WTC11 (cell line): Measurements from ENCODE around the gene RYR2.

Source experiments
- CTCF ChIP-seq: fragments of 200-600 bp; IDR thresholded peaks from 2 replicates; pipeline ENCODE4 v1.8.0; 2022; ENCODE audit warnings: antibody characterized with exemption
- FOXJ3 ChIP-seq: sonication (generic); formaldehyde crosslinking; IDR thresholded peaks from 2 replicates; pipeline ENCODE4 v1.9.0; 2021; ENCODE audit warnings: missing genetic modification reagents, mild to moderate bottlenecking, borderline replicate concordance
- GTF2I ChIP-seq: fragments of 250-450 bp; sonication (Bioruptor Pico); conservative IDR thresholded peaks from 2 replicates; pipeline ENCODE4 v1.4.0; 2021; ENCODE audit warnings: mild to moderate bottlenecking
- HMGXB4 ChIP-seq: sonication (generic); formaldehyde crosslinking; IDR thresholded peaks from 2 replicates; pipeline ENCODE4 v1.8.1; 2023; ENCODE audit warnings: mild to moderate bottlenecking, moderate library complexity, missing genetic modification reagents
- IRF2 ChIP-seq: sonication (generic); formaldehyde crosslinking; IDR thresholded peaks from 2 replicates; pipeline ENCODE4 v1.8.0; 2022; ENCODE audit warnings: low read depth, missing genetic modification reagents, borderline replicate concordance
- KAT7 ChIP-seq: sonication (generic); formaldehyde crosslinking; IDR thresholded peaks from 2 replicates; pipeline ENCODE4 v1.8.1; 2023; ENCODE audit warnings: missing genetic modification reagents, mild to moderate bottlenecking, borderline replicate concordance
- MAX ChIP-seq: sonication (generic); formaldehyde crosslinking; IDR thresholded peaks from 2 replicates; pipeline ENCODE4 v1.8.0; 2022; ENCODE audit warnings: mild to moderate bottlenecking, missing genetic modification reagents
- NFYB ChIP-seq: sonication (generic); formaldehyde crosslinking; conservative IDR thresholded peaks from 2 replicates; pipeline ENCODE4 v1.8.0; 2022; ENCODE audit warnings: low read depth, missing genetic modification reagents
- OVOL2 ChIP-seq: fragments of 250-450 bp; sonication (Bioruptor Pico); IDR thresholded peaks from 2 replicates; pipeline ENCODE4 v1.9.0; 2021; ENCODE audit warnings: mild to moderate bottlenecking, borderline replicate concordance
- STAT6 ChIP-seq: sonication (generic); formaldehyde crosslinking; conservative IDR thresholded peaks from 2 replicates; pipeline ENCODE4 v1.8.1; 2023; ENCODE audit warnings: mild to moderate bottlenecking, low read depth, missing genetic modification reagents, moderate library complexity
- TCF7 ChIP-seq: sonication (generic); formaldehyde crosslinking; IDR thresholded peaks from 2 replicates; pipeline ENCODE4 v1.8.0; 2022; ENCODE audit warnings: mild to moderate bottlenecking, low read depth, missing genetic modification reagents, moderate library complexity
- USF2 ChIP-seq: sonication (generic); formaldehyde crosslinking; IDR thresholded peaks from 2 replicates; pipeline ENCODE4 v1.8.1; 2023; ENCODE audit warnings: mild to moderate bottlenecking, missing genetic modification reagents, moderate library complexity
- ZNF423 ChIP-seq: fragments of 250-450 bp; sonication (Bioruptor Pico); IDR thresholded peaks from 2 replicates; pipeline ENCODE4 v2.1.2; 2022; ENCODE audit warnings: mild to moderate bottlenecking, moderate library complexity
- ZSCAN18 ChIP-seq: fragments of 250-450 bp; sonication (Bioruptor Pico); IDR thresholded peaks from 2 replicates; pipeline ENCODE4 v2.1.2; 2022; ENCODE audit warnings: mild to moderate bottlenecking, moderate library complexity

GRCh38 chr1:237211540-237211939, 169.6 kb downstream of the RYR2 start:
- TF ChIP-seq CTCF (no peak), USF2 (no peak), ZSCAN18 (CRISPR knock-in tag) (no peak), HMGXB4 (CRISPR knock-in tag) (no peak), FOXJ3 (no peak), NFYB (CRISPR knock-in tag) (no peak), GTF2I (CRISPR knock-in tag) (no peak), STAT6 (no peak), MAX (no peak), KAT7 (no peak), IRF2 (CRISPR knock-in tag) (no peak), TCF7 (CRISPR knock-in tag) (no peak), OVOL2 (no peak), ZNF423 (CRISPR knock-in tag) (no peak)
